Uterus (tissue), 2 donors: ENCODE data around the gene AQP3.
"Not testable (repeated sequence)": the region's sequence is repeated elsewhere in the genome, so short reads cannot be mapped to it uniquely, and the experiment has no call there.

Source experiments
- POLR2A ChIP-seq, 2 donors: fragments of 450-650 bp; IDR thresholded peaks; one replicate each; pipeline ENCODE4 v1.6.1; 2016; ENCODE audit warnings: antibody characterized with exemption in 2 of 2, mild to moderate bottlenecking in 1 of 2, moderate library complexity in 1 of 2
- TF ChIP-seq, protein P1 (sequence below), 4 experiments: fragments of 200-600 bp in 2 of 4; fragments of 450-650 bp in 2 of 4; sonication (generic) in 2 of 4; IDR thresholded peaks; one replicate each; pipeline ENCODE4 v1.5.1; 2016 to 2019; ENCODE audit warnings: antibody characterized with exemption in 4 of 4, mild to moderate bottlenecking in 2 of 4, moderate library complexity in 1 of 4

DNA sequence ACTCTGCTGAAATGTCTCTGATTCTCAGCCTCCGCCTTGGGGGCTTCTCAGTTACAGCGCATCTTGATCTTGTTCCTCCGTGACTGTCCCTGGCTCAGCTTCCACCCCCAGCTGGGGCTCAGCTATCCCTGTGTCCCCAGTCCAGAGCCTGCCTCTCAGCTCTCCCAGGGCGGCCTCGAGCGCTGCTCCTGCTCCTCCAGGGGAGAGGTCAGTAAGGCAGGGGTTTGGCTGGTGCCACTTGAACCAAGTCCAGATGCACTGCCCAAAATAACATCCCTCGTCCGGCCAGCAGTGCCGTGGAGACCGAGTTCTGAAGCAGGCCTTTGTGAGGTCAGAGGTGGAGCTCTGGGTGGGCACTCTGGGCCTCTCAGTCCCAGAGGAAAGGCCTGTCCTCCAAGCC, 45.0 kb downstream of the AQP3 start, which contains the start of gene AQP7:
- TF ChIP-seq, protein P1, sequence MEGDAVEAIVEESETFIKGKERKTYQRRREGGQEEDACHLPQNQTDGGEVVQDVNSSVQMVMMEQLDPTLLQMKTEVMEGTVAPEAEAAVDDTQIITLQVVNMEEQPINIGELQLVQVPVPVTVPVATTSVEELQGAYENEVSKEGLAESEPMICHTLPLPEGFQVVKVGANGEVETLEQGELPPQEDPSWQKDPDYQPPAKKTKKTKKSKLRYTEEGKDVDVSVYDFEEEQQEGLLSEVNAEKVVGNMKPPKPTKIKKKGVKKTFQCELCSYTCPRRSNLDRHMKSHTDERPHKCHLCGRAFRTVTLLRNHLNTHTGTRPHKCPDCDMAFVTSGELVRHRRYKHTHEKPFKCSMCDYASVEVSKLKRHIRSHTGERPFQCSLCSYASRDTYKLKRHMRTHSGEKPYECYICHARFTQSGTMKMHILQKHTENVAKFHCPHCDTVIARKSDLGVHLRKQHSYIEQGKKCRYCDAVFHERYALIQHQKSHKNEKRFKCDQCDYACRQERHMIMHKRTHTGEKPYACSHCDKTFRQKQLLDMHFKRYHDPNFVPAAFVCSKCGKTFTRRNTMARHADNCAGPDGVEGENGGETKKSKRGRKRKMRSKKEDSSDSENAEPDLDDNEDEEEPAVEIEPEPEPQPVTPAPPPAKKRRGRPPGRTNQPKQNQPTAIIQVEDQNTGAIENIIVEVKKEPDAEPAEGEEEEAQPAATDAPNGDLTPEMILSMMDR (IDR thresholded peaks at IDR 0.05), result not testable (repeated sequence)
- not testable (repeated sequence) for TF ChIP-seq POLR2A (IDR thresholded peaks at IDR 0.05)
